ENCODE data around the gene TRIM14.
"Not testable (repeated sequence)": the region's sequence is repeated elsewhere in the genome, so short reads cannot be mapped to it uniquely, and the experiment has no call there.

The TRIM14 gene

GRCh38 chr9:98142182-98142907 is 23.3 kb upstream of the TRIM14 start:
- no peak for DNase-seq (ENCODE audit: low read depth, low spot score)

GRCh38 chr9:98140503-98140902 is 21.5 kb upstream of the TRIM14 start:
- no peak for DNase-seq (ENCODE audit: low read depth, low spot score)

- no peak for DNase-seq (ENCODE audit: low read depth, low spot score)
Observed at GRCh38 chr9:98136489-98136888, 17.5 kb upstream of the TRIM14 start.

- DNase-seq (ENCODE audit: low read depth, low spot score), result no peak
Observed at GRCh38 chr9:98135938-98136337, 16.9 kb upstream of the TRIM14 start.

- no peak for DNase-seq (ENCODE audit: low read depth, low spot score)
Observed at GRCh38 chr9:98135558-98135934, 16.5 kb upstream of the TRIM14 start.

- DNase-seq (ENCODE audit: low read depth, low spot score), result no peak
Observed at GRCh38 chr9:98134702-98135557, 15.9 kb upstream of the TRIM14 start.

GRCh38 chr9:98132806-98133631 is 14.0 kb upstream of the TRIM14 start:
- peak; percentile 15 for DNase-seq (ENCODE audit: low read depth, low spot score)

GRCh38 chr9:98132158-98132557 is 13.1 kb upstream of the TRIM14 start:
- no peak for DNase-seq (ENCODE audit: low read depth, low spot score)

- DNase-seq (ENCODE audit: low read depth, low spot score), result no peak
Observed at GRCh38 chr9:98130576-98131228, 11.7 kb upstream of the TRIM14 start.

GRCh38 chr9:98130060-98130459 is 11.0 kb upstream of the TRIM14 start:
- DNase-seq (ENCODE audit: low read depth, low spot score), result not testable (repeated sequence)

- no peak for DNase-seq (ENCODE audit: low read depth, low spot score)
Observed at GRCh38 chr9:98129451-98129881, 10.4 kb upstream of the TRIM14 start.

GRCh38 chr9:98128316-98128715 is 9.3 kb upstream of the TRIM14 start:
- no peak for DNase-seq (ENCODE audit: low read depth, low spot score)

- no peak for DNase-seq (ENCODE audit: low read depth, low spot score)
Observed at GRCh38 chr9:98127226-98127625, 8.2 kb upstream of the TRIM14 start.

- DNase-seq (ENCODE audit: low read depth, low spot score), result no peak
Observed at GRCh38 chr9:98124637-98125426, 5.8 kb upstream of the TRIM14 start.

- DNase-seq (ENCODE audit: low read depth, low spot score), result not testable (repeated sequence)
Observed at GRCh38 chr9:98124091-98124490, 5.1 kb upstream of the TRIM14 start.

- DNase-seq (ENCODE audit: low read depth, low spot score), result no peak
Observed at GRCh38 chr9:98121058-98121457, 2.0 kb upstream of the TRIM14 start.

GRCh38 chr9:98120476-98120875 is 1.5 kb upstream of the TRIM14 start:
- DNase-seq (ENCODE audit: low read depth, low spot score), result no peak

- DNase-seq (ENCODE audit: low read depth, low spot score), result no peak
Observed at GRCh38 chr9:98117984-98118639, 910 bp downstream of the TRIM14 start.

GRCh38 chr9:98117097-98117496 is 1.9 kb downstream of the TRIM14 start:
- not testable (repeated sequence) for DNase-seq (ENCODE audit: low read depth, low spot score)

- DNase-seq (ENCODE audit: low read depth, low spot score), result no peak
Observed at GRCh38 chr9:98109052-98109451, 10.0 kb downstream of the TRIM14 start.

Data from brain pericyte (primary cell).